ENCODE data around the gene KNDC1.

- TF ChIP-seq CTCF (IDR thresholded peaks at IDR 0.05) (no peak), POLR2A (IDR thresholded peaks at IDR 0.05) (no peak)
These were observed 107.3 kb downstream of the KNDC1 start for GRCh38 chr10:133267293-133267692.

All from right lobe of liver (tissue), 4 donors.